ENCODE results near the gene AURKAIP1.

Gene AURKAIP1

GRCh38 chr1:1359664-1360468, 15.1 kb downstream of the AURKAIP1 start:
- DNase-seq, result no peak

- no peak for DNase-seq
These were observed 15.7 kb downstream of the AURKAIP1 start for GRCh38 chr1:1359308-1359663.

- no peak for DNase-seq
These were observed 16.4 kb downstream of the AURKAIP1 start, which contains the start of gene MXRA8 for GRCh38 chr1:1358433-1359271. Gene MXRA8, minus strand, starts transcription at chr1:1358555. Its CDS starts 51 bp downstream, at chr1:1358504.

GRCh38 chr1:1357871-1358432, 17.1 kb downstream of the AURKAIP1 start:
- no peak for DNase-seq

GRCh38 chr1:1356796-1357401, 18.1 kb downstream of the AURKAIP1 start:
- DNase-seq, result no peak

GRCh38 chr1:1356166-1356795, 18.7 kb downstream of the AURKAIP1 start:
- DNase-seq, result no peak

GRCh38 chr1:1355416-1355815, 19.6 kb downstream of the AURKAIP1 start:
- DNase-seq, result no peak

- DNase-seq, result no peak
These were observed 20.4 kb downstream of the AURKAIP1 start for GRCh38 chr1:1354271-1355247.

GRCh38 chr1:1353389-1354151, 21.4 kb downstream of the AURKAIP1 start:
- DNase-seq, result no peak

- no peak for DNase-seq
These were observed 22.1 kb downstream of the AURKAIP1 start for GRCh38 chr1:1352786-1353388.

GRCh38 chr1:1351511-1352427, 23.2 kb downstream of the AURKAIP1 start:
- no peak for DNase-seq

- no peak for DNase-seq
These were observed 25.6 kb downstream of the AURKAIP1 start, which contains the start of gene DVL1 for GRCh38 chr1:1349256-1350012. Gene DVL1, minus strand, starts transcription at chr1:1349418. Its CDS starts 353 bp downstream, at chr1:1349065.

- no peak for DNase-seq
These were observed 26.4 kb downstream of the AURKAIP1 start for GRCh38 chr1:1348420-1349255.

GRCh38 chr1:1347663-1348419, 27.2 kb downstream of the AURKAIP1 start:
- DNase-seq, result no peak

GRCh38 chr1:1347026-1347595, 27.9 kb downstream of the AURKAIP1 start:
- no peak for DNase-seq

- no peak for DNase-seq
These were observed 28.5 kb downstream of the AURKAIP1 start for GRCh38 chr1:1346501-1346890.

Measured in NCI-H1048 (cell line).